NOMO-1 treated with dmso at 0.1 percent for 144 hours (cell line): Measurements from ENCODE around the gene SERP2.

ENCODE experiments used
- DNase-seq: peaks from one replicate; lab custom pipeline; 2025; ENCODE audit not compliant: unreplicated experiment; lab: John Stamatoyannopoulos, UW

Gene SERP2

DNA sequence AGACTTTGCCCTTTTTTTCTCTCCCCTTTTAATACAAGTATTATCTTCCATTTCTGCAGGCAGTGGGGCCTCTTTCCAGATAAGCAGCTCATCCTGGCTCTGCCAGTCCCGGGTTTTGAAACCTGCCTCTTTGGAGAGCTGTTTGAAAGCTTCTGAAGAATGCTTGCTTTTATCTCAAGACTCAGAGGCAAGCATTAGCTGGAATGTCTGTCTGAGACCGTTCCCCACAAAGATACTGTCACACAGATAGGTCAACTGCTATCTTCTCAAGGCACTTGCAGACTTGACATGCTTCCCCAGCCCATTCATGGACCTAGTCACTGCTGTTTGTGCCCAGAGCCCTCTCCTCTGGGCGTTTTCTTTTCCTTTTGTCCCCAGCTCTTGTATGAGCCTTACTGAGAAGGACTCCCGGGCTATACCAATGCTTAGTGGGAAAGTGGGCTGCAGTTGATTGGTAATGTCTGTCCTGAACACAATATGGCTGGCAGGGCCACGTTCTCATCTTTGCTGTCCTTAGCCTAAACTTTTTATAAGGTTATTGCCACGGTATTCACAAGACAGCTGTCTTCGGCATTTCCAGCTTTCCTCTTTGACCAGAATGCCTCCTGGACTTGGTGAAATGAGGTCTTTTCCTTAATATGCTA, 13.4 kb downstream of the SERP2 start:
- no peak for DNase-seq

DNA sequence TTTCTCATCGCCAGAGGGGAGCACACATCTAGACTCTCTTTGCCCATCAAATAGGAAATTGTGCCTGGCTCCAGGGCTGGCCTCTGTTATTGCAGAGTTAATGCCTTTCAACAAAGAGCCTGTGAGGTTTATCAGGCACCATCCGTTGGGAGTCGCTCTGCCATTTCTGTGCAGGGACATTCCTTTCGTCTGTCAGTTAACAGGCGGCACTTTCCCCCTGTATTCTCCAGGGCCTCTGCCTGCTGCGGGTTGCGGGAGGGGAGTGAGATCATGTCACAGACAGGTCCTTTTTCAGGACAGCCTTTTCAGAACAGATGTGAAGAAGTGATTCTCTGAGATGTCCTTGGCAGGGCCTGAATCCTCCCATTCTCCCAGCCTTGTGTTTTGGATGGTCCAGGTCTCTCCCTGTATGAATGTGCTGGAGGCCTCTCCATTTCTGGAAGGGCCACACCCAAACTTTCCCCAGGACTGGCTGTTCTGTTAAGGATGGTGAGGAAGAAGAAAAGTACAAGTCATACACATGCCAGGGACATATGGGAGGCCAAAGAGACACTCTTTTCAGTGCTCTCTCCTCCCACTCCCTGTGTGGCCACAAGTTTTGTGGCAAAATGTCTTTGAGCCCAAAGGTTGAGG, 14.9 kb downstream of the SERP2 start:
- no peak for DNase-seq

DNA sequence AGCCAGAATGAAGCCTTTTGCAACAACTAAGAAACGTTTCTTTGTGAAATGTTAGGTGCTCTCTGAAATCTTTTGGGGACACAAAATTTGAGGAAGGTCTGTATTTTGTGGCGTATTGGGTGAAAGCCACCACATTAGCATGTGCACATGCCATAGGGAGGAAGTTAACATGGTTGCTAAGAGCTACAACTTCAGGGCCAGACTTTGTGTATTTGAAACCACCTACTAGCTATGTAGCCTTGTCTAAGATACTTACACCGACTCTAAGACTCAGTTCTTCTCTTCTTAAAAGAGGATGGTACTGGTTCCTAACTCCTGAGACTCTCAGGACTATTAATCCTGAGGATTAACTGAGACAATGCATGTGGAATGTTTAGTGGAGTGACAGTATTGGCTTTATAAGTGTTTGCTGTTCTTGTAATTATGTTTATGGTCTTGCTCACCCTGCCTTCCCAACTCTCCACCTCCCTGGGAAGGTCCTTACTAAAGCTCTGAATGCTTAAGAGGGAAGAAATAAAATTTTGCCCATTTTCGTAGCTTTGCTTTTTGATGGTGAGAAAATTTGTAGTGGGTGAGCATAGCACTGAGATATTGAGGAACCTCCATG, 15.5 kb downstream of the SERP2 start:
- DNase-seq = peak; percentile 9

DNA sequence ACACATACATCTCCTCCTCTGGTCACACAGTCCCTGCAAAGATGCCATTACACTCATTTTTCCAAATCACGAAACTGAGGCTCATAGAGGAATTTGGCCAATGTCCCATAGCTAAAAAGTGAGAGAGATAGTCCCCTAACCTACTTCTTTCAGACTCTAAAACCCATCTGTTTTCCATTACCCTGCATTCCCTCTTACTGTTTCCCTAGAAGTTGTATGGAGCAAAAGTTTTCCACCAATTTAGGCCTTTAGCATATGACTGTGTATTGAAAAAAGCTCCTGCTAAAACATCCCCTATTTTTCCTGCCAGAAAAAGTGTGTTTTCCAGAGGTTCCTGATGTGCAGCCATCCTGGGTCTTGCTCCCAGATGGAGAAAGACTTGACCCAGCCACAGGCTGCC, 16.3 kb downstream of the SERP2 start:
- DNase-seq = no peak

DNA sequence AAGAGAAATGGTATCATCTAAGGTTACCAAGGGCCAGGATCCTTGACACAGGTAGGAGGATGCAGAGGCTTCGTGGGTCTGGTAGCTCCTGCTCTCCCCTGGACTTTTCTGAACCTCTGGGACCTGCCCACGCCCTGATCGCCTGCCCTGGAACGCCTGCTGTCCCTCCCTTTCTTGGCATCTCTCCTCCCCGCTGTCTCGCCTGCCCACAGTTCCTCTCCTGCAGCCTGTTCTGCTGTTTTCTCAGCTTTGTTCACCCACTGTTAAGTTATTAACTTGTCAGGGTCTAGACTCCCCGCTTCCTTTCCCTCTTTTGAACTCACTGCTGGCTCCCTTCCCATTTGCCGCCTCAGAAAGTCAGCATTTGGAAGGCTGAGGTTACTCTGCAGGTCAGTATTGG, 19.8 kb downstream of the SERP2 start:
- DNase-seq = no peak

DNA sequence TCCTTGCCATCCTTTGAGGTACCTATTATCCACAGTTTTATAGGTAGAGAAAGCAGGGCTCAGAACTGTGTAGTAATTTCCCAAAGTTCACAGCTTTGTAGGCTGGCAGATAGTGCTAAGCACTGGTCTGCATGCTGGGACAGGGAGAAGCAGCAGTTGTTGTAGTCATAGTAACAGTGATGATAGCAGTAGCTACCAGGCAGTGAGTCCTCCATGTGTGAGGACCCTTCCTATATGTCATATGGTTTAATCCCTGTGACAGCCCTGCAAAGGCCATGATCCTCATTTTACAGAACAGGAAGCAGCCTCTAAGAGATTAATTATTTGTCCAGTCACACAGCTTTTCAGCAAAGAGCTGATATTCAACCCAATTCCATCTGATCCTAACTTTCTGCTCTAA, 21.0 kb downstream of the SERP2 start:
- DNase-seq = no peak

DNA sequence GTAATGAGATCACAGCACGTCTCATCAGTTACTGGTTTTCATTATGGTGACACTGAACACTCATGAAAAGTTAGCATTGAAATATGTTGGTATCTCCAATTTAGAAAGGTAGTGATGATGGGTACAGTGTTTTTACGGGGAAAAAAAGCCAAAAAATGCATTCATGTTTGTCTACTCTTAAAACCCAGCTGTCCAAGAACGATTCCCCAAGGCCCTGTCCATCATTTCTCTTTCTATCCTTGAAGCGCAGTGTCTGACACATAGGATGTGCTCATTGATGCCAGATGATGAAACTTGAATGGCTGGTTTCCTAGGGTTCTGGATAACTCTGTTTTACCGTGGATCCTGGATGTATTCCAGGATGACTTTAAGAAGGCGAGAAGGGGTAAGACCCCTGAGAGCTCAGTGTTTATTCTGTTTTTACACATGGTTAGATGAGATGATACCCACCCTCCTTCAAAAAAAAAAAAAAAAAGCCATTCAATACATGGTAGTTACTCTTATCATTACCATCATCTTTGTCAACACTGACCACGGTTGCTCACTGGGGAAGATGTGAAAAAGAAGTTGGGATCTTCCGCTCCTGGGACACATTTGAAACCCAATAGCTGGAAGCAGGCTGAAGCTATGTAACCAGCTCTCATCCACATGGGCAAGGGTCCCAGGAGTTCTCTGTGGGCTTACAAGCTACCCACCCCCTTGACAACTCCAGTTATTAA, 22.5 kb downstream of the SERP2 start:
- no peak for DNase-seq

DNA sequence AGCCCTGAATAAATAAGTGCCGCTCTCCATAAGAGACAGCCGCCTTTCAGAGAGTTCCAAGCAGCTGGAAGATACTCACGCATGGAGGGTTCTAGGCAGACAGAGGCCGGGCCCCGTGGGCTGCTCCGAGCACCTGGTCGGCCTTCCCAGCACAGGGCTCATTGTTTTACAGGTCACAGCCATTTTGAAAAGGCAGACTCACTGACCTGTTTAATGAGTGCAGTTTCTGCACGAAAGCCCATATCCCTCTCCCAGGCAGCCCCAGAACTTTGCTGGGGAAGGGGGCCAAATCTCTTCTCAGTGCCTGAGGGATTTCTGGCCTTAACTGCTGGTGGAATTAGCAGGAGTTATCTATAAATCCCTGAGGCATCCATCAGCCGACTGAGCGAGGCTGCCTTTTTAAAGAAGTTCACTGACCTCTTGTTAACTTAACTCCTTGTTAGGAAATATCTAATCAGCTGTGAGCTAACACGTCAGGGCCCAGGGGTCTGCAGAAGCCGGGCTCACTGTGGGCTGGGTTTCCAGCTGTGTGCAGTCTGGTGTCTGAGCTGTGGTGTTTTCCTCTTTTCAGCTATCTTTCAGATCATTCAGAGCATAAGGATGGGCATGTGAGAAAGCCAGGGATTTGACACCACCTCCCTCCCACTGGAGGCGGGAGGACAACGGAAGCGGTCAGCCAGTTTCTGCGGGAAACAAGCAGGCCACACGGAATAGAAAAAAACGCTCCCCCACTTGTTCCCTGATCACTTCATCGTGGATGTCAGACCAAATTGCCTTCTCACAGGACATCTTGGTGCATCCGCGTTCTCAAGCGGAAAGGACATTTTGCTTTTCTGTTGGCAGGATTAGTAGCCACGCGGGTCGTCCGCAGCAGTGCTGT, 23.3 kb downstream of the SERP2 start:
- DNase-seq = no peak

DNA sequence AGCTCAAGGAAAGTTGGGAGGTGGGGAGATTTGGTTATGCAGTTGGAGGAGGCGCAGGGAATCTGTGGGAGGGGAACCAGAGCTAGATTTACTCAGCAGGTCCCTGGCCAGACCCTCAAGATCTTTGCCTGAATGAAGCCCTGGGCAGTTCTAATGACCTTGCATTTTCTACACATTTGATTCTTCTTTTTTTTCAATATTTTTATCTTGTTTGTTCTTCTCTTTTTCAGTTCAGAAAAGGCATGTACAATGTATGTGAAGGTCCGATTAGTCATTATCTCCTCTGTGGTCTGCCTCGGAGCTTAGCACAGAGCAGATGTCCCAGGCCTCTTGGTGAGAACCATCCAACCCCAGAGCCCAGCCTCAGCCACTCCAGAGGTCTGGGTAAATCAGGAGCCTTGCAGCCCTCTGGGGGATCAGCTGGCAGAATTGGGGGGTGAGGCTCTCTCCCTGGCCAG, 24.2 kb downstream of the SERP2 start:
- DNase-seq = no peak

DNA sequence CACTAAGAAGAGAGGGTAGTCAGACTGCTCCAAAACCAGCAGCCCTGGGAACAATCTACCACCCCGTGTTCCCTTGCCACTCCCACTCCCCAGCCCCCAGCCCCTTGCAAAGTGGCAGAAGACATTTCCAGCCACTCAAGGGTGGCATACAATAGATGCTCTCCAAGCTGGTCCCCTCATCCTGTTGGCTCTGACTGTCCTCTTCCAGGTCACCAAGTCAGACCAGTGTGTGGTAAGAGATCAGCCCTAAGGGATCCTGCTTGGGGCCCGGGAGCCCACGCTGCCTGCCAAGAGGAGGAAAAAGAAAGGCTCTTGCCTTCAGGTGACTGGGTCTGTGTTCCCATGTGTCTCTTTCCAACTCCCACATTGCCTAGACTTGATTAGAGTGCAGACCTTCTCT, 25.0 kb downstream of the SERP2 start:
- no peak for DNase-seq

DNA sequence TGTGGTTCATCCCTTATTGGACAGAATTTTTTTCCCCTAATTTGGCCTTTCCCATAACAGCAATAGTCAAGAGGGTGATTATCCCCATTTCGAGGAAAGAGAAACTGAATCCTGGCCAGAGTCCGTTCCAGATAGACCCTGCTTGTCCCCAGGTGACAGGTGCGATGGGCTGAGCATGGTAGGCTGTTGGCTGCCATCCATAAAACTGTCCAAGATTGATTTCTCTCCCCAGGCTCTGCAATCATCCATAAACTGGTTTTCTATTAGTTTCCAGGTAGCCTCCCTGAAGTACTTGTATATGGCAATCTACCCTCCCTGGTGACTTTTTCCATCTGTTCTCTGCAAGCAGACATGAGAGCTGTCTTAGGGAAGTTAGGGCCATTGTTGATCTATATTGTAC, 25.4 kb downstream of the SERP2 start:
- DNase-seq = no peak

DNA sequence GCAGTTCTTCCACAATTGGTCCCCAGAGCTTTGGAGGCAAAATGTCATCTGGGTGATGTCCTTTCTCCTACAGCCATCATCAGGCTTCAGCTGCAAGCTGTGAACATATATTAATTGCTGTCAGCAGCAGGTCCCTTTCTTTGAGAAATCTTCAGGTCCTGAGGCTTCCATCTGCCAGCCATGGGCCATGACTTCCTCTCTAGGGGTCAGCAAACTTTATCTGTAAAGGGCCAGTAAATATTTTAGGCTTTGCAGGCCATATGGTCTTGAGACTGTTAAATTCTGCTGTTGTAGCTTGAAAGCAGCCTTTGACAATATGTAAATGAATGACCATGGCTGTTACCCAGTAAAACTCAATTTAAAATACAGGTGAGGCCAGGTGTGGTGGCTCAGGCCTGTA, 27.1 kb downstream of the SERP2 start:
- DNase-seq = no peak

DNA sequence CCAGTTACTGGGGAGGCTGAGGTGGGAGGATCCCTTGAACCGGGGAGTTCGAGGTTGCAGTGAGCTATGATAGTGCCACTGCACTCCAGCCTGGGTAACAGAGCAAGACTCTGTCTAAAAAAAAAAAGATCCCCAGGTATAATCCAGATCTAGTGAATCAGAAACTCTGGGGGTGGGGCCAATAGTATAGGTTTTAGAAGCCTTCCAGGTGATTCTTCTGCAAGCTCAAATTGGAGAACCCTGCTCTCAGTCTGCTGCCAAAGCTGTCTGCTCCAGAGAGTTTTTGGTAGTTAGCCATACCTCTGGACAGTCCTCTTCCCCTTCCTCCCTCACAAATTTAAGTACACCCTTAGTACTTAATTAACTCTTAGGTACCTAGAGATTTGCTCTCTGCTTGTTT, 28.0 kb downstream of the SERP2 start:
- DNase-seq = no peak

DNA sequence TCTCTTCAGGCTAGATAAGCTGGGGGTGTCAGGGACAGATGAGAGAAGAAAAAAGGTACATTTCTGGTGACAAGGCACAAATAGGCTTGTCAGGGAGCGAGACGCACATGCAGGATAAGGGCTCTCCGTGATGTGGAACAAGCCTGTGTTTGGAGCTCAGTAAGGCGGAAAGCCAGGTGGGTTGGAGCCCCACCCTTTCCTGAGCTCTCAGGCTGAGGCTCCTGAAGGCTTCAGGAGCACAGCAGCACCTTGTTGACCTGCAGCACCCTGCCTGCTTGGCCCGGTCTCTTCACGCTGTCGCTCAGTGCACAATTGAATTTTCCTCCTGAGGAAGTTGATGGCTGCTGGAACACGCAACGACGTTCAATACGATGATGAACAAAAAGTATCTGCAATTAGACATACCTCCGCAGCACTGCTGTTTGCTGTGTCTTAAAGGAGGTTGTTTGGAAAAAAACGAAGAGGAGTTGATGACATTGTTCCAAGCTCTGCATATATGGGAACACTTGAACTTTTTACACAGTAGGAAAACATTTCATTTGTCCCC, 29.3 kb downstream of the SERP2 start:
- no peak for DNase-seq

DNA sequence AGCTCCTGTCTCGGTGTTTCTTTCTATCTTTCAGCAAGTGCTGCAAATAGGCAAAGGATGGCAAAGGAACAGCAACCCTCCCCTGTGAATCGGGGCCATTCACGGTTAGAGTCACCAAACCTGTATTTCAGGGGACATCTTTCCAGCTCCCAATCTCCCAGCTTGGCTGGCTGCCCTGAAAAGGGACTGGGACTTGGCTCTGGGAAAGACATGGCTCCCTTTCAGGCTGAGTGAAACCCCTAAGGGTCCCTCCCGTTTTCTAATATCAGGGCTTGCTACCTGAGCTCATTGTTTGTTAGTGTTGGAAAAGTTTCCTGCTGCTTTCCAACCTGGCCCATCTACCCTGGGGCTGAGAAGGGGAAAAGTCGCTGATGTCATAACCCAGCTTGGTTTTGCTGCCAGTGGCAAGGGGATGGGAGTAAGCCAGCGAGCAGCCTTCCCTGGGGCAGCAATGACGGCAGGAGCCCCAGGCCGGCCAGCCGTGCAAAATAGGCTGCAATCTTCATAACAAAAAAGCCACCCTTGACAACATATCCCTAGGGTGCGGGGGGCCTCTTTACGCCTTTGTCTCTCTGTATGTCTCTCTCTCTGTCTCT, 29.9 kb downstream of the SERP2 start:
- no peak for DNase-seq

DNA sequence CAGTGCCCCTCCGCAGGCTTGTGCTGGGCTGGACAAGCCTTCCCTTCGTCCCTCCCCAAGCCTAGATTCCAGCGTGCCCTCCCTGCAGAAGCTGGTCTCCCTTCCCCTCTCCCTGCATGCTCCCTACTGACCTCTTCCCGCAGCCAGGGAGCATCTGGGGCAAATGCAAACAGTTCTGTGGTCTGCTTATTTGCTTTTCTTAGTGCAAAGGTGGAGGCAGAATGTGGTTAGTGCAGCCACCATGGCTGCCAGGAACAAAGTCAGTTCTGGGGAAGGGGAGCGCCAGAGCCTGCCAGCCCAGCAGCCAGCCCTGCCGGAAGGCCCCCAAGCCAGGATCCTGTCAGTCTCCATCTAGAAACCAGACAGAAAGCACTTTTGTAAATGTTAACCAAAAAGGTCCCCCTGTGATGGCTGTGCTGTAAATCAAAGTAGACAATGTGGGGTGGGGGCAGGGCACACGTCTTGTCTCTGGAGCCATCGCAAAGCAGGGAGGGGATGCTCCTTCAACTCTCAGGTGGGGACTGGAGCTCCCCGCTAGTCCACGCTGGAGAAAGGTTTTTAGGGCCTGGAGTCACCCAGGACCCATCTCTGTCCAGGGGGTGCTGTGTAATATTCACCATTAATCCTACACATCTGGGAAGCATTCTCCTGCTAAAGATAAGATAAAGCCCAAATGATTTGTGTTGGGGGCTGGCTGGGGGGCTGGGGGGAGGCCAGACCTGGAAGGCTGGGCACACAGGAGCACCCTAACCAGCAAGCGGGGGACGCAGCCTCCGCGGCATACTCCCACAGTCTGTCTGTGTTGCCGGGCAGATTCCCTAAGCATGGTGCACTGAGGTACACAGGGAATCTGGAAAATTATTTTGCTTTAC, 30.9 kb downstream of the SERP2 start:
- DNase-seq = no peak

DNA sequence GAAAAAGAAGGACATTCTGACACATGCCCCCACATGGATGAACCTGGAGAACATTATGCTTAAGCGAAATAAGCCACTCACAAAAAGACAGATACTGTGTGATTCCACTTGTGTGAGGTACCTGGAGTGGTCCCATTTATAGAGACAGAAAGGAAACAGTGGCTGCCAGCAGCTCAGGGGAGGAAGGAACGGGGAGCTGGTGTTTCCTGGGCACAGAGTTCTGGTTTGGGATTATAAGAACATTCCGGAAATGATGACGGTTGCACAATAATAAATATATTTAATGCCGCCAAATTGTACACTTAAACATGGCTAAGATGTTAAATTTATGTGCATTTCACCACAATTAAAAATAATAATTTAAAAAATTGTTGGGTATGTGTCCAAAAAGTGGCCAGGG, 33.0 kb downstream of the SERP2 start:
- DNase-seq = no peak

DNA sequence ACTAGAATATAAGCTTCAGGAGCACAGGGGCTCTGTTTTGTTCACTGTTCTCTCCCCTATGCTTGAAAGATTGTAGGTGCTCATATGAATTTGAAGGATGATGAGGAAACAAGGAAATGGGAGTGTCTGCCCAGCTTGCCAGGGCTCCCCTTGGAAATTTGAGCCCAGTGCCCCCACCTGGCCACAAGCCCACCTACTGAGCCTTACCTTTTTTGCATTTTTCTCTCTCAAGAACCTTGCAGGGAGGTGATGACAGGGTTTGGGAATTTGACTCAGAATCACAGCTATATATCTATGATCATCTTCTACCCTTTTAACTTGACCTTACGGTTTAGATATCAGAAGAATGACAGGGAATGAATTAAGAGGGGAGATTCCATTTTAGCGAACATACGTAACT, 33.8 kb downstream of the SERP2 start:
- no peak for DNase-seq

DNA sequence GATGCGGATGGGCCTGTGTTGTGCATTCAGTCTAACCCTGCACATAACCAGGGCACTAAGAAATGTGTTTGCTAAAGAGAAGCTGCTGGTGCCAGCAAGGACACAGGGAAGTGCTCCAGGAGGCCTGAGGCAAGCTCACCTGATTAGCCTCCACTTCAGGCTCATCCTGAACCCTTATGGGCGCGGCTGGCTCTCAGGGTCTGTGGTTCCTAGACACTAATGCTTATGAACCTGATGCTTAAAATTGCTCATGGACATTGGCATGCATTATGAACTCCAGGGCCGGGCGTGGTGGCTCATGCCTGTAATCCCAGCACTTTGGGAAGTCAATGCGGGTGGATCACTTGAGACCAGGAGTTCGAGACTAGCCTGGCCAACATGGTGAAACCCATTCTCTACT, 34.3 kb downstream of the SERP2 start:
- no peak for DNase-seq
